HepG2 (cell line): ENCODE results near the gene AKAP12. TPM values are rescaled to one million over a fixed set of nuclear protein-coding genes. Genes with fewer than 3 reads are reported as not detected.

ENCODE experiments used
- CBX5 ChIP-seq: sonication (generic); formaldehyde crosslinking; IDR thresholded peaks from 2 replicates; pipeline ENCODE4 v1.4.0; 2020; ENCODE audit warnings: missing genetic modification reagents, borderline replicate concordance
- FOSL2 ChIP-seq: sonication (generic); formaldehyde crosslinking; IDR thresholded peaks from 2 replicates; pipeline ENCODE4 v1.4.0; 2020; ENCODE audit warnings: missing genetic modification reagents
- HMG20B ChIP-seq: conservative IDR thresholded peaks from 2 replicates; pipeline ENCODE4 v1.6.1; 2016; ENCODE audit warnings: missing genetic modification reagents, missing compliant biosample characterization
- HMGA1 ChIP-seq: sonication (generic); formaldehyde crosslinking; conservative IDR thresholded peaks from 2 replicates; pipeline ENCODE4 v1.4.0; 2020; ENCODE audit warnings: missing genetic modification reagents
- KMT2A ChIP-seq: sonication (generic); formaldehyde crosslinking; IDR thresholded peaks from 2 replicates; pipeline ENCODE4 v1.4.0; 2020; ENCODE audit warnings: missing genetic modification reagents
- PHF21A ChIP-seq: sonication (generic); formaldehyde crosslinking; IDR thresholded peaks from 2 replicates; pipeline ENCODE4 v1.5.0; 2020; ENCODE audit warnings: mild to moderate bottlenecking, missing genetic modification reagents
- RXRB ChIP-seq: IDR thresholded peaks from 2 replicates; pipeline ENCODE4 v1.6.1; 2016; ENCODE audit warnings: borderline replicate concordance, missing genetic modification reagents, missing compliant biosample characterization
- ZBTB10 ChIP-seq: sonication (generic); formaldehyde crosslinking; IDR thresholded peaks from 2 replicates; pipeline ENCODE4 v1.4.0; 2020; ENCODE audit warnings: missing genetic modification reagents, borderline replicate concordance
- ZBTB20 ChIP-seq: sonication (generic); formaldehyde crosslinking; IDR thresholded peaks from 2 replicates; pipeline ENCODE4 v1.8.1; 2023; ENCODE audit warnings: missing genetic modification reagents, low read depth, mild to moderate bottlenecking, borderline replicate concordance
- ZMYM3 ChIP-seq: sonication (generic); formaldehyde crosslinking; IDR thresholded peaks from 2 replicates; pipeline ENCODE4 v1.5.1; 2020; ENCODE audit warnings: mild to moderate bottlenecking, missing genetic modification reagents
- ZNF292 ChIP-seq: sonication (generic); formaldehyde crosslinking; IDR thresholded peaks from 2 replicates; pipeline ENCODE4 v1.8.1; 2022; ENCODE audit warnings: mild to moderate bottlenecking, low read depth, missing genetic modification reagents, borderline replicate concordance
- ZNF335 ChIP-seq: sonication (generic); formaldehyde crosslinking; IDR thresholded peaks from 2 replicates; pipeline ENCODE4 v1.4.0; 2020; ENCODE audit warnings: missing genetic modification reagents
- ZNF501 ChIP-seq: sonication (generic); formaldehyde crosslinking; IDR thresholded peaks from 2 replicates; pipeline ENCODE4 v1.5.1; 2020; ENCODE audit warnings: mild to moderate bottlenecking, moderate library complexity, missing genetic modification reagents
- ZNF576 ChIP-seq: sonication (generic); formaldehyde crosslinking; IDR thresholded peaks from 2 replicates; pipeline ENCODE4 v1.4.0; 2020; ENCODE audit warnings: mild to moderate bottlenecking, missing genetic modification reagents
- ZNF619 ChIP-seq: sonication (generic); formaldehyde crosslinking; IDR thresholded peaks from 2 replicates; pipeline ENCODE4 v1.4.0; 2020; ENCODE audit warnings: mild to moderate bottlenecking, missing genetic modification reagents
- ZNF781 ChIP-seq: sonication (generic); formaldehyde crosslinking; IDR thresholded peaks from 2 replicates; pipeline ENCODE4 v1.5.1; 2020; ENCODE audit warnings: borderline replicate concordance, mild to moderate bottlenecking, missing genetic modification reagents; ENCODE audit errors: not compliant biosample characterization
- polyA plus RNA-seq, 8 experiments: library from polyadenylated mRNA; depleted of rRNA in 3 of 8; stranded (reverse) in 7 of 8; unstranded in 1 of 8; fragments of >200 nt; fragmentation: Illumina TruSeq in 4 of 8; extraction: Trizol in 4 of 8; gene quantifications; 2 replicates each; pipeline versions ENCODE4 v1.2.1 to v1.2.3, GENCODE V29; 2011 to 2016; ENCODE audit warnings: low read depth in 4 of 8, missing spikeins in 1 of 8, mixed read lengths in 1 of 8; ENCODE audit not compliant: insufficient read depth in 1 of 8
- total RNA-seq, 5 experiments: library from RNA; depleted of rRNA; stranded (reverse); fragments of >200 nt; fragmentation: Illumina TruSeq; extraction: Trizol; gene quantifications; 2 replicates each; pipeline ENCODE4 v1.2.3, GENCODE V29; 2016; ENCODE audit warnings: low read depth in 1 of 5
- TF ChIP-seq, protein P1 (sequence below), 2 experiments: sonication (generic) in 1 of 2; formaldehyde crosslinking in 1 of 2; IDR thresholded peaks; 2 replicates each; pipeline versions ENCODE4 v1.5.1 to v1.6.1; 2011 to 2020; ENCODE audit warnings: borderline replicate concordance in 1 of 2, low read depth in 1 of 2, low read length in 1 of 2, mild to moderate bottlenecking in 1 of 2, missing genetic modification reagents in 1 of 2, moderate library complexity in 1 of 2
- TF ChIP-seq, protein P2 (sequence below): sonication (generic); formaldehyde crosslinking; IDR thresholded peaks from 2 replicates; pipeline ENCODE4 v1.8.0; 2022; ENCODE audit warnings: mild to moderate bottlenecking, missing genetic modification reagents; ENCODE audit not compliant: insufficient replicate concordance

AKAP12 gene
- total and polyA plus RNA-seq, 2 of the 13 experiments (the other 11 are each of a cell fraction or from before 2014, with no cell fraction given) = 10.6 to 19.0 TPM

GRCh38 chr6:151310852-151311767 is 71.3 kb downstream of the AKAP12 start (continued):
- TF ChIP-seq ZNF335 (CRISPR knock-in tag) (0 out of 2 replicates have a peak, but pooled peaks have one; percentile 37), ZNF576 (CRISPR knock-in tag) (no peak), PHF21A (CRISPR knock-in tag) (peak; percentile 39; the same call in 1 of the 2 replicates), KMT2A (no peak), ZNF292 (CRISPR knock-in tag) (0 out of 2 replicates have a peak, but pooled peaks have one; percentile 64), HMG20B (CRISPR knock-in tag) (0 out of 2 replicates have a peak, but pooled peaks have one; percentile 63), ZNF781 (CRISPR knock-in tag) (peak; percentile 48), ZBTB20 (CRISPR knock-in tag) (peak; percentile 79; the same call in 1 of the 2 replicates), CBX5 (CRISPR knock-in tag) (peak; percentile 69; the same call in 1 of the 2 replicates), HMGA1 (CRISPR knock-in tag) (no peak), ZMYM3 (CRISPR knock-in tag) (peak; percentile 83), RXRB (CRISPR knock-in tag) (peak; percentile 55; the same call in 1 of the 2 replicates), ZBTB10 (no peak), ZNF501 (peak; percentile 41), ZNF619 (no peak), FOSL2 (CRISPR knock-in tag) (peak; percentile 33; the same call in 1 of the 2 replicates)
- TF ChIP-seq, protein P1, sequence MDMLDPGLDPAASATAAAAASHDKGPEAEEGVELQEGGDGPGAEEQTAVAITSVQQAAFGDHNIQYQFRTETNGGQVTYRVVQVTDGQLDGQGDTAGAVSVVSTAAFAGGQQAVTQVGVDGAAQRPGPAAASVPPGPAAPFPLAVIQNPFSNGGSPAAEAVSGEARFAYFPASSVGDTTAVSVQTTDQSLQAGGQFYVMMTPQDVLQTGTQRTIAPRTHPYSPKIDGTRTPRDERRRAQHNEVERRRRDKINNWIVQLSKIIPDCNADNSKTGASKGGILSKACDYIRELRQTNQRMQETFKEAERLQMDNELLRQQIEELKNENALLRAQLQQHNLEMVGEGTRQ (IDR thresholded peaks at IDR 0.05; ENCODE audit: low read depth, low read length) = no peak
- TF ChIP-seq, protein P1 (CRISPR knock-in tag; IDR thresholded peaks at IDR 0.05; ENCODE audit: borderline replicate concordance) = 0 out of 2 replicates have a peak, but pooled peaks have one; percentile 49
- TF ChIP-seq, protein P2, sequence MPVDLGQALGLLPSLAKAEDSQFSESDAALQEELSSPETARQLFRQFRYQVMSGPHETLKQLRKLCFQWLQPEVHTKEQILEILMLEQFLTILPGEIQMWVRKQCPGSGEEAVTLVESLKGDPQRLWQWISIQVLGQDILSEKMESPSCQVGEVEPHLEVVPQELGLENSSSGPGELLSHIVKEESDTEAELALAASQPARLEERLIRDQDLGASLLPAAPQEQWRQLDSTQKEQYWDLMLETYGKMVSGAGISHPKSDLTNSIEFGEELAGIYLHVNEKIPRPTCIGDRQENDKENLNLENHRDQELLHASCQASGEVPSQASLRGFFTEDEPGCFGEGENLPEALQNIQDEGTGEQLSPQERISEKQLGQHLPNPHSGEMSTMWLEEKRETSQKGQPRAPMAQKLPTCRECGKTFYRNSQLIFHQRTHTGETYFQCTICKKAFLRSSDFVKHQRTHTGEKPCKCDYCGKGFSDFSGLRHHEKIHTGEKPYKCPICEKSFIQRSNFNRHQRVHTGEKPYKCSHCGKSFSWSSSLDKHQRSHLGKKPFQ (CRISPR knock-in tag) = peak; percentile 98
